ENCODE results near the gene GDI1. TPM values are rescaled to one million over a fixed set of nuclear protein-coding genes. Genes with fewer than 3 reads are reported as not detected.

The GDI1 gene
- total and polyA plus RNA-seq, 2 of the 8 experiments (the other 6 are each of a cell fraction or from before 2014, with no cell fraction given) = 83.1 to 136 TPM

DNA sequence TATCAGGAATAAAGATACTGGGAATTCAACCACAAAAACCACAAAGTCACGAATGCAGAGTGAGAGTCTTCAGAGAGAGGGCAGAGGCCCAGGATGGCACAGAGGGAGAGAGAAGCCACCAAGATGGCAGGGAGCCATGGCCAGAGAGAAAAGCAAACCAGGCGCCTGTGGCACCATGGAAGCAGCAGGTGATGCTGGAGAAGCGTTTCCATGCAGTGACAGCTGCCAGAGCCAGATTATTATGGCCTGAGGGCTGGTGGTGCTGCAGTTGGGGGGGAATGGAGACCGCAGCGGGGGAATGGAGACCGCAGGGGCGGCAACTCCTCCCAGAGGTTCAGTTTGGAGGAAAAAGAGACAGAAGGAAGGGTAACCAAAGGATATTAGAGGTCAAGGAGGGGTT, 19.8 kb upstream of the GDI1 start:
- CTCF ChIA-PET (ENCODE audit: partially characterized antibody) = no interaction called here
- no peak overlapping the region for H2BK120ac ChIP-seq (replicated peaks; ENCODE audit: low read depth, low read length)
- H2BK12ac ChIP-seq (ENCODE audit: low read depth, low read length) = no peak overlapping the region
- H2AFZ ChIP-seq (ENCODE audit: low read length) = no peak overlapping the region
- no peaks in the 10 kb centered on the region for H3K79me2 ChIP-seq (ENCODE audit: control insufficient read depth in 1 of 2, insufficient read depth in 2 of 2, low read length in 2 of 2)
- no peak overlapping the region for H2BK15ac ChIP-seq (ENCODE audit: low read length)
- H4K91ac ChIP-seq (replicated peaks; ENCODE audit: insufficient read length, low read length) = no peak overlapping the region
- no peak overlapping the region for H2BK5ac ChIP-seq (ENCODE audit: low read depth, low read length)
- no peaks in the 10 kb centered on the region for H4K20me1 ChIP-seq (replicated peaks in 1 of 2; ENCODE audit: control insufficient read depth in 1 of 2, insufficient read depth in 2 of 2, low read length in 2 of 2)
- no peaks in the 10 kb centered on the region for H3K23me2 ChIP-seq (ENCODE audit: low read depth, low read length)
- no peak for FAIRE-seq
- no peak overlapping the region for H4K8ac ChIP-seq (ENCODE audit: extremely low read depth, insufficient read depth, low read length)
- H3K4me1 ChIP-seq (replicated peaks in 1 of 4; ENCODE audit: control insufficient read depth in 3 of 4, insufficient read depth in 4 of 4, low read length in 3 of 4) = peaks cover 0 to 2% (median 0%) of the 10 kb centered on the region in 4 experiments; a peak in 1 of 7 replicates
- H3K36me3 ChIP-seq (ENCODE audit: control insufficient read depth in 2 of 4, insufficient read depth in 4 of 4, low read length in 3 of 4) = peaks cover 0 to 8% (median 0%) of the 10 kb centered on the region in 4 experiments; a peak in 1 of 8 replicates
- H3K9ac ChIP-seq (replicated peaks in 1 of 4; ENCODE audit: extremely low read depth in 1 of 4, low read depth in 3 of 4, low read length in 3 of 4) = no peak overlapping the region
- no peak overlapping the region for H3K27ac ChIP-seq (ENCODE audit: low read depth, low read length)
- no peak overlapping the region for H3K23ac ChIP-seq (ENCODE audit: insufficient read length)
- no peak overlapping the region for H4K5ac ChIP-seq (ENCODE audit: insufficient read length, low read depth, low read length)
- no peaks in the 10 kb centered on the region for H3K9me3 ChIP-seq (ENCODE audit: insufficient read depth in 2 of 2, low read depth in 1 of 2, low read length in 1 of 2)
- no peaks in the 10 kb centered on the region for H3K79me1 ChIP-seq (ENCODE audit: low read depth, low read length)
- no peak overlapping the region for H3K14ac ChIP-seq (ENCODE audit: insufficient read length)
- no peak overlapping the region for H3K56ac ChIP-seq (replicated peaks; ENCODE audit: insufficient read length, low read depth, low read length)
- H3K27me3 ChIP-seq (replicated peaks in 1 of 4; ENCODE audit: control insufficient read depth in 3 of 4, extremely low read depth in 1 of 4, insufficient read depth in 3 of 4, low read length in 3 of 4) = no peaks in the 10 kb centered on the region
- no peak overlapping the region for H3K4ac ChIP-seq (replicated peaks; ENCODE audit: insufficient read length, low read depth, low read length)
- WGBS, 2 experiments (ENCODE audit: extremely low coverage in 1 of 2, insufficient coverage in 1 of 2, insufficient read length in 1 of 2, insufficient replicate concordance in 2 of 2, low coverage in 1 of 2, low lambda C conversion rate in 2 of 2, missing lambda C conversion rate in 1 of 2) = 100% methylated on average over 7 of the region's 7 CpGs; no CpG with 5 or more reads in 1 of the 2 experiments
- H2AK5ac ChIP-seq (ENCODE audit: low read depth, low read length) = no peak overlapping the region
- H3K4me3 ChIP-seq (ENCODE audit: extremely low read depth in 1 of 4, insufficient read depth in 2 of 4, low read depth in 3 of 4, low read length in 4 of 4) = no peak overlapping the region
- no peak overlapping the region for H3K18ac ChIP-seq (ENCODE audit: extremely low read depth, low read length)
- no peak overlapping the region for H2BK20ac ChIP-seq (ENCODE audit: low read length)
- POLR2A ChIA-PET (ENCODE audit: partially characterized antibody) = interaction anchor here (0.8 to 8.7 kb wide), 2 partner anchors 17 to 444 kb away, joined by 3 to 76 read pairs; partner anchors contain the start of gene RPL10
- no peak for TF ChIP-seq CBX8 (IDR thresholded peaks at IDR 0.05; ENCODE audit: borderline replicate concordance, low read depth, low read length)
- no peak for TF ChIP-seq SUZ12 (IDR thresholded peaks at IDR 0.05; ENCODE audit: low read length)
- no peak for TF ChIP-seq JUN (IDR thresholded peaks at IDR 0.05; ENCODE audit: low read depth, low read length)
- TF ChIP-seq RNF2 (IDR thresholded peaks at IDR 0.05; ENCODE audit: borderline replicate concordance, low read depth, low read length, missing control alignments, poor library complexity, severe bottlenecking) = no peak
- no peak for TF ChIP-seq POLR2A (IDR thresholded peaks at IDR 0.05; ENCODE audit: control extremely low read depth in 1 of 2, low read depth in 2 of 2, low read length in 2 of 2)
- no peak for TF ChIP-seq KDM1A (IDR thresholded peaks at IDR 0.05; ENCODE audit: borderline replicate concordance, low read length)
- TF ChIP-seq, protein P1, sequence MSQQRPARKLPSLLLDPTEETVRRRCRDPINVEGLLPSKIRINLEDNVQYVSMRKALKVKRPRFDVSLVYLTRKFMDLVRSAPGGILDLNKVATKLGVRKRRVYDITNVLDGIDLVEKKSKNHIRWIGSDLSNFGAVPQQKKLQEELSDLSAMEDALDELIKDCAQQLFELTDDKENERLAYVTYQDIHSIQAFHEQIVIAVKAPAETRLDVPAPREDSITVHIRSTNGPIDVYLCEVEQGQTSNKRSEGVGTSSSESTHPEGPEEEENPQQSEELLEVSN (IDR thresholded peaks at IDR 0.05) = no peak
- TF ChIP-seq EZH2 (IDR thresholded peaks at IDR 0.05; ENCODE audit: low read depth, low read length, severe bottlenecking) = no peak
- TF ChIP-seq POU5F1 (IDR thresholded peaks at IDR 0.05; ENCODE audit: low read depth, low read length) = no peak
- no peak for TF ChIP-seq CTBP2 (IDR thresholded peaks at IDR 0.05; ENCODE audit: borderline replicate concordance, insufficient read depth, insufficient read length, low read length)
- TF ChIP-seq SRF (IDR thresholded peaks at IDR 0.05; ENCODE audit: low read depth, low read length) = no peak
- no peak for TF ChIP-seq CREB1 (IDR thresholded peaks at IDR 0.05)
- TF ChIP-seq RAD21 (IDR thresholded peaks at IDR 0.05 in 1 of 2, conservative IDR thresholded peaks at IDR 0.05 in 1 of 2; ENCODE audit: low read depth in 2 of 2, low read length in 2 of 2) = no peak
- no peak for DNase-seq (ENCODE audit: low read depth in 1 of 2, low spot score in 2 of 2)
- H3K4me2 ChIP-seq (ENCODE audit: insufficient read depth in 1 of 2, low read depth in 2 of 2, low read length in 2 of 2) = no peak overlapping the region

All from H1 (cell line).